Measurements from ENCODE around the gene SUSD6.

DNA sequence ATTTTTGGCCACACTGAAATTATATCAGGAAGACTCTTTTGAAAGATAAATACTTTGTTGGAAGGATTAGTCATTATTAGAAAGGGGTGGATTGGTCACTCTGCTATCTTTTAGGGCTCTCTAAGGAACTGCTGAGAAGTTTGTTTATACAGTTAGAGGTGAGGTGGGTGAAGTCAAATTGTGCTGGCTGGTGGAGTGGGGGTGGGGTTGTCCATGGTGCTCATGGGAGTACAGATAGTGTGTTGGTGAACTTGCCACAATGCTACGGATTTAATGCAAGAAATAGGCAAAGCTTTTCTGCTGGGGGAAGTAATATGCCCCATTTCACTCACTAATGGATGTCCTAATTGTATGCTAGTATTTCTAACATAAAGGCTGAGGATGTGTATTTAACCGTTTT, 35.8 kb downstream of the SUSD6 start:
- TF ChIP-seq POLR2A (IDR thresholded peaks at IDR 0.05), result no peak
- TF ChIP-seq, protein P1, sequence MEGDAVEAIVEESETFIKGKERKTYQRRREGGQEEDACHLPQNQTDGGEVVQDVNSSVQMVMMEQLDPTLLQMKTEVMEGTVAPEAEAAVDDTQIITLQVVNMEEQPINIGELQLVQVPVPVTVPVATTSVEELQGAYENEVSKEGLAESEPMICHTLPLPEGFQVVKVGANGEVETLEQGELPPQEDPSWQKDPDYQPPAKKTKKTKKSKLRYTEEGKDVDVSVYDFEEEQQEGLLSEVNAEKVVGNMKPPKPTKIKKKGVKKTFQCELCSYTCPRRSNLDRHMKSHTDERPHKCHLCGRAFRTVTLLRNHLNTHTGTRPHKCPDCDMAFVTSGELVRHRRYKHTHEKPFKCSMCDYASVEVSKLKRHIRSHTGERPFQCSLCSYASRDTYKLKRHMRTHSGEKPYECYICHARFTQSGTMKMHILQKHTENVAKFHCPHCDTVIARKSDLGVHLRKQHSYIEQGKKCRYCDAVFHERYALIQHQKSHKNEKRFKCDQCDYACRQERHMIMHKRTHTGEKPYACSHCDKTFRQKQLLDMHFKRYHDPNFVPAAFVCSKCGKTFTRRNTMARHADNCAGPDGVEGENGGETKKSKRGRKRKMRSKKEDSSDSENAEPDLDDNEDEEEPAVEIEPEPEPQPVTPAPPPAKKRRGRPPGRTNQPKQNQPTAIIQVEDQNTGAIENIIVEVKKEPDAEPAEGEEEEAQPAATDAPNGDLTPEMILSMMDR (IDR thresholded peaks at IDR 0.05), result no peak
